Neuronal stem cell (in vitro differentiated cells): ENCODE data around the gene TMEM250.

Source experiments
- DNase-seq: peaks from one replicate; pipeline ENCODE4 v3.0.0-alpha.2; 2013; ENCODE audit warnings: low spot score
- H2AFZ ChIP-seq: one replicate; pipeline ENCODE4 v1.6.1; 2013; ENCODE audit warnings: mild to moderate bottlenecking, low read length, inconsistent platforms
- H2AK5ac ChIP-seq: 2 replicates; pipeline ENCODE4 v1.6.1; 2013; ENCODE audit warnings: low read depth, mild to moderate bottlenecking, inconsistent platforms, low read length, moderate library complexity, mixed read lengths
- H2BK120ac ChIP-seq: 2 replicates; pipeline ENCODE4 v1.6.1; 2013; ENCODE audit warnings: low read depth, mild to moderate bottlenecking, inconsistent platforms, low read length, moderate library complexity, mixed read lengths
- H2BK12ac ChIP-seq: one replicate; pipeline ENCODE4 v1.6.1; 2013; ENCODE audit warnings: low read length, inconsistent platforms
- H2BK15ac ChIP-seq: 2 replicates; pipeline ENCODE4 v1.6.1; 2013; ENCODE audit warnings: mild to moderate bottlenecking, low read length, inconsistent platforms, mixed read lengths
- H2BK5ac ChIP-seq: one replicate; pipeline ENCODE4 v1.6.1; 2013; ENCODE audit warnings: inconsistent platforms, mild to moderate bottlenecking, low read length, moderate library complexity
- H3K14ac ChIP-seq: one replicate; pipeline ENCODE4 v1.6.1; 2013; ENCODE audit warnings: low read length, inconsistent platforms
- H3K18ac ChIP-seq: 2 replicates; pipeline ENCODE4 v1.6.1; 2013; ENCODE audit warnings: low read length, inconsistent platforms
- H3K23ac ChIP-seq: 2 replicates; pipeline ENCODE4 v1.6.1; 2013; ENCODE audit warnings: low read depth, mild to moderate bottlenecking, mixed read lengths, low read length, inconsistent platforms; ENCODE audit not compliant: poor library complexity
- H3K27ac ChIP-seq: replicated peaks from 3 replicates; pipeline ENCODE4 v1.5.1; 2013; ENCODE audit warnings: low read length, inconsistent platforms
- H3K27me3 ChIP-seq, 3 experiments: 2 replicates each; pipeline ENCODE4 v1.6.1; 2013; ENCODE audit warnings: low read length in 3 of 3, mild to moderate bottlenecking in 2 of 3, inconsistent platforms in 1 of 3, low read depth in 1 of 3, mixed read lengths in 1 of 3, moderate library complexity in 1 of 3; ENCODE audit not compliant: control insufficient read depth in 3 of 3, insufficient read depth in 3 of 3
- H3K36me3 ChIP-seq, 2 donors: replicated peaks in 1 of 2; 2 replicates each; pipeline ENCODE4 v1.6.1; 2013; ENCODE audit warnings: low read length in 2 of 2; ENCODE audit not compliant: control insufficient read depth in 2 of 2, insufficient read depth in 2 of 2
- H3K4ac ChIP-seq: 2 replicates; pipeline ENCODE4 v1.6.1; 2013; ENCODE audit warnings: inconsistent platforms, mild to moderate bottlenecking, low read length, moderate library complexity
- H3K4me1 ChIP-seq, 2 donors: 1 replicate in 1 of 2; 2 replicates in 1 of 2; pipeline ENCODE4 v1.6.1; 2013; ENCODE audit warnings: low read length in 2 of 2, low read depth in 1 of 2; ENCODE audit not compliant: control insufficient read depth in 2 of 2, insufficient read depth in 1 of 2
- H3K4me2 ChIP-seq: one replicate; pipeline ENCODE4 v1.6.1; 2013; ENCODE audit warnings: mild to moderate bottlenecking, low read length, inconsistent platforms; ENCODE audit not compliant: insufficient read depth, poor library complexity, severe bottlenecking
- H3K4me3 ChIP-seq, 2 donors: 2 replicates each; pipeline ENCODE4 v1.5.1; 2013; ENCODE audit warnings: low read length in 2 of 2, mild to moderate bottlenecking in 2 of 2, inconsistent platforms in 1 of 2, moderate library complexity in 1 of 2
- H3K79me1 ChIP-seq: one replicate; pipeline ENCODE4 v1.6.1; 2013; ENCODE audit warnings: low read depth, mild to moderate bottlenecking, inconsistent platforms, low read length, moderate library complexity
- H3K9ac ChIP-seq: one replicate; pipeline ENCODE4 v1.6.1; 2013; ENCODE audit warnings: mild to moderate bottlenecking, low read depth, low read length, inconsistent platforms; ENCODE audit not compliant: poor library complexity
- H3K9me3 ChIP-seq, 2 donors: replicated peaks in 1 of 2; 2 replicates each; pipeline versions ENCODE3 to v1.6.1; 2013; ENCODE audit warnings: low read length in 2 of 2, mild to moderate bottlenecking in 2 of 2, inconsistent platforms in 1 of 2, low read depth in 1 of 2, mixed read lengths in 1 of 2, moderate library complexity in 1 of 2; ENCODE audit not compliant: control insufficient read depth in 2 of 2, insufficient read depth in 1 of 2
- H4K8ac ChIP-seq: one replicate; pipeline ENCODE4 v1.6.1; 2013; ENCODE audit warnings: low read depth, mild to moderate bottlenecking, inconsistent platforms, low read length, moderate library complexity
- H4K91ac ChIP-seq: one replicate; pipeline ENCODE4 v1.6.1; 2013; ENCODE audit warnings: low read length, low read depth, mild to moderate bottlenecking, inconsistent platforms; ENCODE audit not compliant: poor library complexity
- WGBS, 2 donors: extraction: QIAGEN DNeasy Blood & Tissue Kit; methylation state at CpG; one replicate each; pipeline ENCODE4 v1.1.7; 2013; ENCODE audit warnings: missing lambda C conversion rate in 2 of 2, mixed read lengths in 1 of 2; ENCODE audit not compliant: insufficient read length in 2 of 2, insufficient replicate concordance in 1 of 2; ENCODE audit errors: extremely low coverage in 2 of 2; 5-methylcytosine and 5-hydroxymethylcytosine counted together

TMEM250 gene

DNA sequence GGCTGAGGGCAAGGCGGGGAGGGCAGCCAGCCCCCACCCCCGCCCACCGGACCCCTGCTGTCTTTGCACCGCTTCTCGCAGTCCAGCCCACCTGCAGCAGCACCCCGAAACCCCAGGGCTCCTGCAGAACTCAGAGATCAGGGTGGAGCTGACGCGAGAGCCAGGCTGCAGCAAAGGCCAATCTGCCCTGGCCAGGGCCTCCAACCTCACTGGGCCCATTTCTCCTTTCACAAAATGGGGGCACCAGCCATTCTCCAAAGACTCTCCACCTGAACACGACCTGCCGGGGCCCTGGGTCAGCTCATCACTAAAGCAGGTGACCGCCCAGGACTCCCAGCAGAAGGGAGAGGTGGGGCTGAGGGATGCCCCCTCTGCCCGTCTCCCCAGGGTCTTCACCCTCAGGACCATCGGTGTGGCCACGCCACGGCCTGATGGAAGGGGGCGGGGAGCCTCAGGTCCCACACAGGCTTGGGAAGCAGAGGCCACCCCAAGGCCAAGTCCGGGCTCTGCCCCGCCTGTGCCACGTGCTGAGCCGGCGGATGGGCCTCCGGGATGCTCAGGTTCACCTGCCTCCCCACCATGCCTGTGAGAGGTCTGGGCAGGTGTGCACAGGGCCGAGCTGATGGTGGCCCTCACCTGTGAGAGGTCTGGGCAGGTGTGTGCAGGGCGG lies 36.7 kb downstream of the TMEM250 start:
- no peak overlapping the region for H2BK120ac ChIP-seq
- H3K9me3 ChIP-seq, result no peaks in the 10 kb centered on the region
- peak overlapping the region; percentile 86 for H2AK5ac ChIP-seq

DNA sequence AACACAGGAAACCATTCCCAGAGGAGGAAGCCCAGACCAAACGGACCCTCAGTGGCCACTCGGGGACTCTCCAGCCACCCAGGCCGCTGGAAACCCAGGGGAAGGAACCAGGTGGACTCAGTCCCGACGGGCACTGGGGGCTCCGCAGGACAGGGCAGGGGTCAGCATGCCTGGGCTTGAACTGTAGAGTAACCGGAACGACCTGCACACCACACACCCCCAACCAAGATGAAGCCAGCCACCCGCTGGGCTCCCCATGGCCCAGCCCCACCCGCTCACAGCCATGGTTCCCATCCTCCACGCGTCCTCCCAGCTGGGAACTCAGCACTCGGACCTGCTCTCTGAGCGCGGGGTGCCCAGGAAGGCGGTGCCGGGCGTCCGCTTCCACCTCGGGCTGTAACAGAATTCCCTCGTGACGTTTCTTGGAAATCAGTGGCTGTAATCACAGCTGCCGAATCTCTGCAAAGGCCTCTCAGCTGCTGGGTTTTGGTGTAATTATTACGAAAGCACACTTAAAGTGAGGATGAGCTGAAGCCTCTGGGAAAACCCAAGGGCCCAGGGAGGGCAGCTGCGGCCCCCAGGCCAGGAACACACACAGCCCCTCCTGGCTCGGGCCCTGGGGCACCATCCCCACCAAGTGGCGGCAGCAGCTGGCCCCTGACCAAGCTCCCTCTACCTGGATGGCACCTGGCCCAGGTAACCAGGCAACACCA lies 37.4 kb downstream of the TMEM250 start:
- Histone ChIP-seq H3K4me1 (no peaks in the 10 kb centered on the region), H3K23ac (no peak overlapping the region), H3K27me3 (no peaks in the 10 kb centered on the region), H2BK12ac (no peak overlapping the region), H3K4me3 (no peak overlapping the region), H3K4me2 (no peak overlapping the region), H3K14ac (no peak overlapping the region), H2BK5ac (peak overlapping the region; percentile 66), H2BK120ac (no peak overlapping the region), H3K36me3 (peaks cover 0 to 1% of the 10 kb centered on the region in 2 donors), H2BK15ac (peak overlapping the region; percentile 21), H3K9me3 (no peaks in the 10 kb centered on the region), H3K4ac (no peak overlapping the region), H3K18ac (peak overlapping the region; percentile 57), H4K8ac (no peak overlapping the region), H3K9ac (peak overlapping the region; percentile 53), H3K79me1 (peaks cover 6% of the 10 kb centered on the region), H2AK5ac (peak overlapping the region; percentile 86), H3K27ac (no peak overlapping the region), H4K91ac (no peak overlapping the region), H2AFZ (no peak overlapping the region)
- no CpG with 5 or more reads among the region's 27 CpGs for WGBS, 2 donors
- DNase-seq, result no peak

More for the DNA sequence above, 36.7 kb downstream of the TMEM250 start:
- Histone ChIP-seq H2BK5ac (no peak overlapping the region), H3K14ac (no peak overlapping the region), H3K4me3 (no peak overlapping the region), H2AFZ (no peak overlapping the region), H3K4me2 (peak overlapping the region; percentile 2), H3K18ac (no peak overlapping the region), H3K27ac (no peak overlapping the region), H3K9ac (no peak overlapping the region), H4K91ac (no peak overlapping the region), H3K27me3 (no peaks in the 10 kb centered on the region), H3K79me1 (peaks cover 9% of the 10 kb centered on the region), H3K23ac (peak overlapping the region; percentile 43), H3K4ac (no peak overlapping the region), H2BK15ac (no peak overlapping the region), H4K8ac (no peak overlapping the region), H3K4me1 (no peaks in the 10 kb centered on the region), H3K36me3 (peaks cover 0 to 1% of the 10 kb centered on the region in 2 donors), H2BK12ac (no peak overlapping the region)
- no CpG with 5 or more reads among the region's 24 CpGs for WGBS, 2 donors
- no peak for DNase-seq

DNA sequence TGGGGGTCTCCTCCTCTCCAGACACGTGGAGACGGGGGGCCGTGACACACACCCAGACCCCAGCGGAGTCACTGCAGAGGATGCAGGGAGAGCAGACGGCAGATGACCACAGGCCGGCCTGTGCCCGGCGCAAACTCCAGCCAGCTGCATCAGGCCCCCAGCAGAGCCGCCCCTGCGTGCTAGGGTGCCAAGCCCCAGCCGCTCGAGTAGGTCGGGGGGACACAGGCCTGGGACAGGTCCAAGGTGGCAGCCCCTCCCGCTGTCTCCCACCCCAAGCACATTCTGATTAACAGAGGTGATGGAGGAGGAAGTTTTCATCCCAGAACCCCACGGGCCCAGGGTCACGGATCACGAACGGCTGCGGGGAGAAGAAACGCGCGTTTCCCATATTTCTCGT lies 38.0 kb downstream of the TMEM250 start:
- Histone ChIP-seq H4K91ac (no peak overlapping the region), H4K8ac (no peak overlapping the region), H3K4ac (no peak overlapping the region), H2AFZ (no peak overlapping the region), H2BK15ac (peak overlapping the region; percentile 21), H3K27ac (no peak overlapping the region), H2BK120ac (no peak overlapping the region), H3K36me3 (peaks cover 0 to 1% of the 10 kb centered on the region in 2 donors), H3K4me3 (no peak overlapping the region), H3K4me2 (no peak overlapping the region), H2AK5ac (no peak overlapping the region), H3K18ac (peak overlapping the region; percentile 57), H3K9me3 (no peaks in the 10 kb centered on the region), H3K14ac (peak overlapping the region; percentile 31), H2BK5ac (peak overlapping the region; percentile 39), H3K4me1 (no peaks in the 10 kb centered on the region), H3K79me1 (peaks cover 6% of the 10 kb centered on the region), H3K23ac (no peak overlapping the region), H3K9ac (peak overlapping the region; percentile 44), H2BK12ac (peak overlapping the region; percentile 58), H3K27me3 (no peaks in the 10 kb centered on the region)
- WGBS, 2 donors, result no CpG with 5 or more reads among the region's 23 CpGs
- DNase-seq, result no peak

DNA sequence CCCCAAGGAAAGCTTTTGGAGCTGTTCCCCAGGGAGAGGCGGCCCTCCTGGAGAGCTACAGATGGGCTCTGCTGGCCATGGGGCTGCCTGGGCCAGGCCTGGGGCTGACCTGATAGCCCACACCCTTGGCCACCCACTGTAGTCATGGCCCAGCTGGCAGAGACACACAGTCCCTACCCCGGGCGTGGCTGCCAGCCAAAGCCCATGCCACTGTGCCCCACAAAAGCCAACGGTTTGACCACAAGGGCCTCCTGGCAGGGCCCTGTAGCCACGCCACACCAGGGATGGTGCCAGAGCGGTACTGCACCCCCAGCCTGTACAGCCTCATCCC lies 38.8 kb downstream of the TMEM250 start:
- H3K36me3 ChIP-seq, result peaks cover 0 to 1% of the 10 kb centered on the region in 2 donors
- DNase-seq, result no peak
- H2AK5ac ChIP-seq, result no peak overlapping the region
- H4K91ac ChIP-seq, result no peak overlapping the region
- H3K4me1 ChIP-seq, result no peaks in the 10 kb centered on the region
- H4K8ac ChIP-seq, result no peak overlapping the region
- no peaks in the 10 kb centered on the region for H3K27me3 ChIP-seq
- no peak overlapping the region for H3K27ac ChIP-seq
- peak overlapping the region; percentile 58 for H2BK12ac ChIP-seq
- no peak overlapping the region for H2BK5ac ChIP-seq
- WGBS, 2 donors, result no CpG with 5 or more reads among the region's 6 CpGs
- peak overlapping the region; percentile 38 for H3K14ac ChIP-seq
- peaks cover 6% of the 10 kb centered on the region for H3K79me1 ChIP-seq
- peak overlapping the region; percentile 17 for H3K18ac ChIP-seq
- no peak overlapping the region for H3K4me3 ChIP-seq
- H3K9ac ChIP-seq, result no peak overlapping the region
- H3K4ac ChIP-seq, result peak overlapping the region; percentile 37
- H2AFZ ChIP-seq, result no peak overlapping the region
- H2BK120ac ChIP-seq, result no peak overlapping the region
- H3K9me3 ChIP-seq, result no peaks in the 10 kb centered on the region
- no peak overlapping the region for H3K4me2 ChIP-seq
- no peak overlapping the region for H2BK15ac ChIP-seq
- no peak overlapping the region for H3K23ac ChIP-seq
